PC-9 (cell line): Measurements from ENCODE around the gene ANKIB1.

Experiments used
- EZH2 ChIP-seq: fragments of 200-600 bp; sonication (generic); IDR thresholded peaks from 2 replicates; pipeline ENCODE4 v1.8.0; 2017; ENCODE audit warnings: antibody characterized with exemption, low read depth
- TF ChIP-seq, protein P1 (sequence below): fragments of 200-600 bp; sonication (generic); conservative IDR thresholded peaks from 2 replicates; pipeline ENCODE4 v1.6.1; 2017; ENCODE audit warnings: mixed run types, antibody characterized with exemption, mild to moderate bottlenecking, moderate library complexity

DNA sequence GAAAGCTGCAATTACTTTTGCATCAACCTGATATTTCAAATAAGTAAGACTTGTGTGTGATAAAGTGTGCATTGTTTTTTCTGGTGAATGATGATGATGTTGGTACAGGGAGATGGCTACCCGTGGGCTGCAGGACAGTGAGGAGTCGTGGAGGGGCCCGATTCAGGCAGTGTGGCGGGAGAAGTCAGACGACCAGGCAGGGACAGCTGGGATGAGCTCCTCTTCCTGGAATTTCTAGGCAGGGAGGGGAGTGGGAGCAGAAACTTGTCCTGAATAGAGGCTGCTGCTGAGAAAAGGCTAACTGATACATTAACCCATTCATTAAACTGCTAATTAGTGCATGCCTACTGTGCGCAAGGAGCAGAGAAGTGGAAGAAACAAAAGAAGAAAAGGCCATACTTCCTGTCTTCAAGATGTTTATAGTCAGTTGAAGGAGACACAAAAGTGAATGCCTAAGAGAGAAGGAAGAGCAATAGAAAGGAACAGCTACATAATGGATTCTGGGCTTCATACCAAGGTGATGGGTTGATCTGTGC, 192.2 kb downstream of the ANKIB1 start:
- no peak for TF ChIP-seq EZH2
- TF ChIP-seq, protein P1, sequence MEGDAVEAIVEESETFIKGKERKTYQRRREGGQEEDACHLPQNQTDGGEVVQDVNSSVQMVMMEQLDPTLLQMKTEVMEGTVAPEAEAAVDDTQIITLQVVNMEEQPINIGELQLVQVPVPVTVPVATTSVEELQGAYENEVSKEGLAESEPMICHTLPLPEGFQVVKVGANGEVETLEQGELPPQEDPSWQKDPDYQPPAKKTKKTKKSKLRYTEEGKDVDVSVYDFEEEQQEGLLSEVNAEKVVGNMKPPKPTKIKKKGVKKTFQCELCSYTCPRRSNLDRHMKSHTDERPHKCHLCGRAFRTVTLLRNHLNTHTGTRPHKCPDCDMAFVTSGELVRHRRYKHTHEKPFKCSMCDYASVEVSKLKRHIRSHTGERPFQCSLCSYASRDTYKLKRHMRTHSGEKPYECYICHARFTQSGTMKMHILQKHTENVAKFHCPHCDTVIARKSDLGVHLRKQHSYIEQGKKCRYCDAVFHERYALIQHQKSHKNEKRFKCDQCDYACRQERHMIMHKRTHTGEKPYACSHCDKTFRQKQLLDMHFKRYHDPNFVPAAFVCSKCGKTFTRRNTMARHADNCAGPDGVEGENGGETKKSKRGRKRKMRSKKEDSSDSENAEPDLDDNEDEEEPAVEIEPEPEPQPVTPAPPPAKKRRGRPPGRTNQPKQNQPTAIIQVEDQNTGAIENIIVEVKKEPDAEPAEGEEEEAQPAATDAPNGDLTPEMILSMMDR, result no peak
